Stimulated activated CD4-positive, alpha-beta T cell treated with anti-CD3 and anti-CD28 coated beads, Interleukin-1b, Interleukin-23, amount 100 ng/mL, for 48 hours (primary cell): ENCODE data around the gene CD86.
"Not testable (repeated sequence)": the region's sequence is repeated elsewhere in the genome, so short reads cannot be mapped to it uniquely, and the experiment has no call there.

Experiments used
- DNase-seq: peaks from one replicate; pipeline ENCODE4 v3.0.0-alpha.2; 2020

Gene CD86

GRCh38 chr3:122164983-122165382 is 109.8 kb downstream of the CD86 start:
- not testable (repeated sequence) for DNase-seq

- DNase-seq: no peak
These were observed 112.5 kb downstream of the CD86 start for GRCh38 chr3:122167630-122168029.

GRCh38 chr3:122168044-122168443 is 112.9 kb downstream of the CD86 start:
- DNase-seq: no peak

- no peak for DNase-seq
These were observed 114.7 kb downstream of the CD86 start for GRCh38 chr3:122169911-122170310.
